ENCODE data around the gene ELMOD3. TPM values are rescaled to one million over a fixed set of nuclear protein-coding genes. Genes with fewer than 3 reads are reported as not detected.
A peak's percentile ranks its signal among the peaks of the same experiment; 100 is the strongest.
"Not testable (repeated sequence)": the region's sequence is repeated elsewhere in the genome, so short reads cannot be mapped to it uniquely, and the experiment has no call there.

Gene ELMOD3
- total RNA-seq, 2 donors from 2014 or later, result 21.4 to 38.7 TPM

DNA sequence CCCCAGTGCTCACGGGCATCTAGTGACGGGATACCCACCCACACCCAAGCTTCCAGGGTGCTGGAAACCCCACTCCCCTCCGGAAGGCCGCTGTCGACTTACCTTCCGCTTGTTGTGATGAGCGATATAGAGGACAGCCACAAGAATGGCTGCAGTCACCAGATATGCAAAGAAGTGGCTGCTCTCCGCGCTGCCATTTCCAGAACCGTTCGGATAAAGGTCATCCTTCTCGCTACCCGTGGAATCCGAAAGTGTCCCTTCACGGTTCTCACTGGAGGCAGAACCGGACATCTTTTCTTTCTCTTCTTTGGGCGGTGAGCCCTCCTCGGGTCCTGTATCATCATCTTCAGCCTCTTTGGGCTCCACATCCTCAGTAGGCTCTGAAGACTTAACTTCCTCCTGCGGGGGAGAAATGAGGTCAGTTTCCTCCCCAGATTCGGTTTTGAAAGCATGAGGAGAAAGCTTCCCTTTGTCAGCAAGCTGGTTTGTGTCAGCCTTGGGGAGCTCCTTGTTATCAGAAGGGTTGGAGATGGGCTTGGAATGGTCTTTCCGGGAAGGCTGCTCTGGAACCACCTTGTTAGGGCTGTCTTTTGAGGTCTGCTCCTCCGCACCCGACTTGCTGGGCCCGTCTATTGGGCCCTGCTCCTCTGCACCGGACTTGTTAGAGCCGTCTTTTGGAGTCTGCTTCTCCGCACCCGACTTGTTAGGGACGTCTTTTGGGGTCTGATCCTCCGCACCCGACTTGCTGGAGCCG is 28.0 kb upstream of the ELMOD3 start:
- Histone ChIP-seq H3K4me3 (peak overlapping the region; percentile 84), H3K4me1 (ENCODE audit: control insufficient read depth in 1 of 2, low read depth in 2 of 2) (peaks cover 35 to 55% of the 10 kb centered on the region in 2 donors), H3K27me3 (replicated peaks; ENCODE audit: insufficient read depth) (no peaks in the 10 kb centered on the region), H3K27ac (peak overlapping the region; percentile 89 to 98), H3K9me3 (no peaks in the 10 kb centered on the region), H3K36me3 (peaks cover 29% of the 10 kb centered on the region)
- no peak for TF ChIP-seq CTCF (IDR thresholded peaks at IDR 0.05)
- no peak for ATAC-seq (ENCODE audit: insufficient number of reproducible peaks, low FRiP score, low read depth)
- DNase-seq (ENCODE audit: low spot score), result no peak

DNA sequence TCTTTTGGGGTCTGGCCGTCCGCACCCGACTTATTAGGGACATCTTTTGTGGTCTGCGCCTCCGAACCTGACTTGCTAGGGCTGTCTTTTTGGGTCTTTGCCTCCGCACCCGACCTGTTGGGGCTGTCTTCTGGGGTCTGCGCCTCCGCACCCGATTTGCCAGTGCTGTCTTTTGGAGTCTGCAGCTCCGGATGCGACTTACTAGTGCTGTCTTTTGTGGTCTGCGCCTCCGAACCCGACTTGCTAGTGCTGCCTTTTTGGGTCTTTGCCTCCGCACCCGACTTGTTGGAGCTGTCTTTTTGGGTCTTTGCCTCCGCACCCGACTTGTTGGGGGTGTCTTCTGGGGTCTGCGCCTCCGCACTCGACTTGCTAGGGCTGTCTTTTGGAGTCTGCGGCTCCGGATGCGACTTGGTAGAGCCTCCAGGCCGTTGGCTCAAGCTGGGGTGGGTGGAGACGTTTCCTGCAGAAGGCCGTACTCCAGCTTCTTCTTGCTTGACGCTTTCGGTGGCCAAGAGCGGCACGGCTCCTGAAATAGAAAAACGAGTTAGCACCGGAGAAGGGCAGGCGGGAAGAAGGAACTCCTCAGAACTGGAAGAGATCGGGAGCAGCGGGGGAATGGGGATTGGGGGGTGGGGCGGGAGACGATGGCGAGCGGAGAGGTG is 27.3 kb upstream of the ELMOD3 start:
- no peak for ATAC-seq (ENCODE audit: insufficient number of reproducible peaks, low FRiP score, low read depth)
- no peak for DNase-seq (ENCODE audit: low spot score)

DNA sequence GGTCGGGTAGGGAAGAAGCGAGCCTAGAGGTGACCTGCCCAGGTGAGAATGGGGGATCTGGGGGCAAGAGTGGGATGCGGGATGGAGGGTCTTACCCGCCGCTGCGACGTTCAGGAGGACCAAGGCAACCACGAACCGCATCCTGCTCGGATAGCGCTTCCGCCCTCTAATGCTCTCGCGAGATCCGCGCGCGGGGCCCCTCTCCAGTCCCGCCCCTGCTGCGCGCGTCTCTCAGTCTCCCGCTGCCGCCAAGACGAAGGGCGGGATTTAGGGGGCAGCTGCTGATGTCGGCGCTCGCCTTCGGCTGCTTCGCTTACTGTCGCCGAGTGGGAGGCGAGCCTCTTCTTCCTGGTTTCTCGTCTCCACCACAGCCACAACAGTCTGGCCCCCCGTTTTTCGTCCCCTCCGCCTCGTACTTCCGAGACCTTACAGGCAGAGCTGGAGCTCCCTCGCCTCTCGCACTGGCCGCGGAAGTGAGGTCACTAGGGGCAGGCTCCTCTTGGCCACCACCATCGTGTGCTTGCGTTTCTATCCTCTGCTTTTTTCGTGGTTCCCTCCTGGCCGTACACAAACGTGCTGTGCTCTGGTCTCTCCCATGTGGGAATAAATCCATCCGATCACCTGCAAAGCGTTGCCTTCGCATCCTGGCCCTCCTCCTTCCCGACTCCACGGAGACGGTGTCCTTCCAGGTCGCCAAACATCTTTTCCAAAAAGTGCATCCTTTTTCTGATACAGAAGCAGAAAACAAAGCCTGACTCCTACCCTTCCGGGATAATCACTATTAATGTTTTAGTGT is 26.5 kb upstream of the ELMOD3 start, which contains the start of gene TGOLN2:
TGOLN2 (minus strand) TSS at position 168 of the 796 bp plus-strand sequence; CDS start at position 141, 27 bp downstream.
- Histone ChIP-seq H3K9me3 (no peaks in the 10 kb centered on the region), H3K4me1 (ENCODE audit: control insufficient read depth in 1 of 2, low read depth in 2 of 2) (peaks cover 27 to 42% of the 10 kb centered on the region in 2 donors), H3K4me3 (peak within 1 kb of the TSS; percentile 84), H3K36me3 (peaks cover 17% of the 10 kb centered on the region), H3K27ac (peak within 1 kb of the TSS; percentile 89 to 98), H3K27me3 (replicated peaks; ENCODE audit: insufficient read depth) (no peaks in the 10 kb centered on the region)
- no peak for TF ChIP-seq CTCF (IDR thresholded peaks at IDR 0.05)
- ATAC-seq (ENCODE audit: insufficient number of reproducible peaks, low FRiP score, low read depth), result peak; percentile 95
- peak; percentile 74 for DNase-seq (ENCODE audit: low spot score)

More for the DNA sequence above, 27.3 kb upstream of the ELMOD3 start:
- no peaks in the 10 kb centered on the region for H3K27me3 ChIP-seq (replicated peaks; ENCODE audit: insufficient read depth)
- peak overlapping the region; percentile 89 to 98 for H3K27ac ChIP-seq
- H3K9me3 ChIP-seq, result no peaks in the 10 kb centered on the region
- H3K4me3 ChIP-seq, result peak overlapping the region; percentile 84
- H3K4me1 ChIP-seq (ENCODE audit: control insufficient read depth in 1 of 2, low read depth in 2 of 2), result peaks cover 30 to 50% of the 10 kb centered on the region in 2 donors
- peaks cover 23% of the 10 kb centered on the region for H3K36me3 ChIP-seq
- TF ChIP-seq CTCF (IDR thresholded peaks at IDR 0.05), result no peak

DNA sequence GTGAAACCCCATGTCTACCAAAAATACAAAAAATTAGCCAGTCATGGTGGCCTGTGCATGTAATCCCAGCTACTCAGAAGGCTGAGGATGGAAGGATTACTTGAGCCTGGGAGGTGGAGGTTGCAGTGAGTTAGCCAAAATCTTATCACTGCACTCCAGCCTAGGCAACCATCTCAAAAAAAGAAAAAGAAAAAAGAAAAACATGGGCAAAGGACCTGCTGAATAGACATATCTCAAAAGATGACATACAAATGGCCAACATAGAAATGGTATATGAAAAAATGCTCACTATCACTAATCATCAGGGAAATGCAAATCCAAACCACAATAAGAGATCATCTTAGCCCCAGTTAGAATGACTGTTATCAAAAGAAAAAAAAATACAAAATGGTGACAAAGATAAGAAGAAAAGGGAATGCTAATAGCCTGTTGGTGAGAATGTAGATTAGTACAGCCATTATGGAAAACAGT is 25.4 kb upstream of the ELMOD3 start:
- no peak for TF ChIP-seq CTCF (IDR thresholded peaks at IDR 0.05)
- Histone ChIP-seq H3K27me3 (replicated peaks; ENCODE audit: insufficient read depth) (no peaks in the 10 kb centered on the region), H3K4me1 (ENCODE audit: control insufficient read depth in 1 of 2, low read depth in 2 of 2) (peaks cover 20 to 30% of the 10 kb centered on the region in 2 donors), H3K4me3 (no peak overlapping the region), H3K27ac (no peak overlapping the region), H3K36me3 (peaks cover 5% of the 10 kb centered on the region), H3K9me3 (no peaks in the 10 kb centered on the region)
- ATAC-seq (ENCODE audit: insufficient number of reproducible peaks, low FRiP score, low read depth) (no peak), DNase-seq (ENCODE audit: low spot score) (no peak)

GRCh38 chr2:85329701-85330100 is 24.9 kb upstream of the ELMOD3 start:
- H3K4me3 ChIP-seq; ATAC-seq (ENCODE audit: insufficient number of reproducible peaks, low FRiP score, low read depth); H3K27ac ChIP-seq; H3K9me3 ChIP-seq; DNase-seq (ENCODE audit: low spot score); H3K27me3 ChIP-seq (replicated peaks; ENCODE audit: insufficient read depth); H3K36me3 ChIP-seq: not testable (repeated sequence)
- peaks cover 20 to 26% of the 10 kb centered on the region in 2 donors for H3K4me1 ChIP-seq (ENCODE audit: control insufficient read depth in 1 of 2, low read depth in 2 of 2)

Data from thoracic aorta (tissue), 2 donors.